Neural cell (in vitro differentiated cells): ENCODE data around the gene CCDC63.

ENCODE experiments used
- CTCF ChIP-seq: fragments of 450-650 bp; IDR thresholded peaks from 2 replicates; pipeline ENCODE4 v1.5.1; 2014; ENCODE audit warnings: antibody characterized with exemption, mild to moderate bottlenecking, moderate library complexity; ENCODE audit not compliant: poor library complexity, severe bottlenecking
- EP300 ChIP-seq: fragments of 450-650 bp; conservative IDR thresholded peaks from 2 replicates; pipeline ENCODE4 v1.6.1; 2014; ENCODE audit warnings: antibody characterized with exemption, mild to moderate bottlenecking, moderate library complexity; ENCODE audit not compliant: poor library complexity, severe bottlenecking
- EZH2 ChIP-seq: fragments of 200-600, 300-800 bp; shearing (Covaris generic), sonication (generic); IDR thresholded peaks from 2 replicates; pipeline ENCODE4 v1.6.1; 2014; ENCODE audit warnings: antibody characterized with exemption, low read length, borderline replicate concordance, mild to moderate bottlenecking; ENCODE audit not compliant: insufficient read depth, poor library complexity, severe bottlenecking

GRCh38 chr12:110941391-110941790 lies 94.6 kb downstream of the CCDC63 start:
- no peak for TF ChIP-seq CTCF
- no peak for TF ChIP-seq EZH2
- no peak for TF ChIP-seq EP300
